HG03025 (cell line): ENCODE results near the gene TMEM59.
"Not testable (repeated sequence)": the region's sequence is repeated elsewhere in the genome, so short reads cannot be mapped to it uniquely, and the experiment has no call there.

Source experiments
- ATAC-seq: cut with Tn5 transposase; IDR thresholded peaks from one replicate; pipeline ENCODE4 v1.9.1; 2021; ENCODE audit warnings: mild to moderate bottlenecking, moderate library complexity; ENCODE audit not compliant: unreplicated experiment, low FRiP score

Gene TMEM59

GRCh38 chr1:54054438-54054749 lies 1.4 kb upstream of the TMEM59 start:
- ATAC-seq, result no peak

GRCh38 chr1:54053745-54054437 lies 887 bp upstream of the TMEM59 start:
- no peak for ATAC-seq

- ATAC-seq, result peak; percentile 23
These were observed 522 bp downstream of the TMEM59 start for GRCh38 chr1:54052431-54052933.

DNA sequence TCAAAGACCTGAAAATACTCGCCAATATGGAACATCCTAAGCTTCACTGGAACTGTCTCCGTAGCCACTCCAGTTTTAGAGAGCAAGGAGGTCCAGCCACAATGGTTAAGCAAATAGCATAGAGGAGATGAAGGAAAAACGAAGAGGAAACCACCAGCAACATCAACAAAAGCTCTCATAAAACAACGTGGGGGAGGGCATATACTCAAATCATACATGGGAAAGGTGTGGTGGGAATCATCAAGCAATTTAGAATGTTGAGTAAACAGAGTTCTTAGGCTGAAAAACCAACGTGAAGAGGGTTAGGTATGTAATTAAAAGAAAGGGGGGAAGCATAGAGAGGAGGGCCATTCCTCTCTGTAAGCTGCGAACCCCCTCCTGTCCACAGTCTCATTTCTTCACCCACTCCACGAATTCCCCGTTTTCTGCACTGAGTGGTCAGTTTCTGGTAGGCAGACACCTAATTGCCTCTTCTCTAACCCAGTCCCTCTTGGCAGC lies 1.0 kb downstream of the TMEM59 start:
- no peak for ATAC-seq

GRCh38 chr1:54050435-54050834 lies 2.6 kb downstream of the TMEM59 start:
- ATAC-seq, result not testable (repeated sequence)

DNA sequence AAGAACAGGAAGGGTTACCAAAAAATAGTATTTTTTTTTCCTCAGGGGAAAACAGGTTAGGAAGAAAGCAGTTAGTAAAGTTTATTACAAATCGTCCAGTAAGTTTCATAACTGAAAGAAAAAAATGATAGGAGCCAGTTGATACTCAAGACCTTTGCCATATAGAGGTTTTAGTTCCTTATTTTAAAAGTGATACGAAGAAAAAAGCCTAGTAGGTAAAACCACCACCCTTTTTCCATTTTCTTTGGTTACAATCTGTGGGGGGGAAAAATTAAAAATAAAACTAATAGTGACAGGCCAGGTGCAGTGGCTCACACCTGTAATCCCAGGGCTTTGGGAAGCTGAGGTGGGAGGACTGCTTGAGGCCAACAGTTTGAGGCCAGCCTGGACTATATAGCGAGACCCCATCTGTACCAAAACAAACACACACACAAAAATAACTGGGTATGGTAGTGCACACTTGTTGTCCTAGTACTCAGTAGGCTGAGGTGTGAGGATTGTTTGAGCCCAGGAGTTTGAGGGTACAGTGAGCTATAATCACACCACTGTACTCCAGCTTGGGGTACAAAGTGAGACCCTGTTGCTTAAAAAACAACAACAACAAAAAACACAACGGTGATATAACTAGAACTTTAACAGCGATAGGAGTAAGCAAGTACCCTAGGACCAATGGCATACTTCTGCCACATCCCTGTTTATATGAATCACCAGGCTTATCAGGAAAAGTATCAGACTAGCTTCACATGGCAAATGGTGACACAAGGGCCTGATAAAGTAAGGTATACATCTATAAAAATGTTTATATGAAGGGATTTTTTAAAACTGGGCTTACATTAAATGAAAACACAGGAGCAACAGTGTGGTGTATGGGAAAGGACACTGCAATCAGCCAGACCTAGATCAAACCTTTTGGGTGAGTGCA lies 5.4 kb downstream of the TMEM59 start:
- no peak for ATAC-seq

DNA sequence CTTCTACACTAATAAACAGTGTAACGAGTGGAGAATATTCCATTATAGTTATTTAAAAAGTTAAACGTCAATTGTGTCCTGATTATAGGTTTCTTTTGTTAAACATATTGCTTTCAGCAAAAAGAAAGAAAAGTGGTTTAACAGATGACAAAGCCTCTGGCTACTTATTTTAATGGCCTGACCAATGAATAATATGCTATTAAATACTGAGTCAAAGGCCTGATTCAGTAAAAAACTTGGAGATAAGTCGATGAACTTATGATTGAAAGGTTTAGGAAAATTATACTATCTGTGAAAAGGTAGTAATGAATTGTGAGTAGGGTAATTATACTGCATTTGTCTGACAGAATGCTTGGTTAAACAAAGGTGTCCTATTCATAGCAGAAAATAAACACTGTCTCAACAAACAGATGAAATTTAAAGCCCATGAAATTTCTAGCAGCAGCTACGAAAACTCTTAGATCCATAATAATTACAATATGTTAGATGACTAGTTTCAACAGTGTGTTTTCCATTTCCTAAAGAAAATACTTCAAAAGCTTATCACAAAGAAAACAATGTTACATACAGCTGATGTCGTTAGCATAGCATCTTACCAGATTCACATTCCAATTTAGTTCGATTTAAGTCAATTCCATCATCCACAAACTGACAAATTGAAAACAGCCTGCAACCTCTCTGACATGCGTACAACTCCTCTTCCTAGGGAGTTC lies 6.2 kb downstream of the TMEM59 start:
- no peak for ATAC-seq

GRCh38 chr1:54045496-54045895 lies 7.5 kb downstream of the TMEM59 start:
- no peak for ATAC-seq

- no peak for ATAC-seq
These were observed 11.2 kb downstream of the TMEM59 start for GRCh38 chr1:54041806-54042205.

DNA sequence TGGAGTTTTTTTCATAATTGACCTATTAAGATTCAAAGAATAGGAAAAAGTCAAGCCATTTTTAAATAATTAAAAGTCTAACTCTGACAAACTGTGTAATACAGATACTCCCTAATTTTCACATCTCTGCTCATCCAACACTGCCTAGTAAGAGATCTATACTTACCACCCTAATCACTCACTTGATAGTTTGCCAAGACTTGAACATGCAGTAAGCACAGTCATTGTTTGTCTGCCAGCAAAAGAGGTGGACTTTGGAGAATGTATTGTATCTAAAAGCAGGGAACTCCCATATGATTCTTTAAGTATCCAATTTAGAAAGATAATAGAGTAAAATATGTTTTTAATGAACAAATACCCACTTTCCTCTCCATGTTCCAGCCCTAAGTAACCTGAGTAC lies 15.5 kb downstream of the TMEM59 start:
- ATAC-seq, result no peak

GRCh38 chr1:54028306-54029251 lies 24.4 kb downstream of the TMEM59 start:
- ATAC-seq, result no peak

DNA sequence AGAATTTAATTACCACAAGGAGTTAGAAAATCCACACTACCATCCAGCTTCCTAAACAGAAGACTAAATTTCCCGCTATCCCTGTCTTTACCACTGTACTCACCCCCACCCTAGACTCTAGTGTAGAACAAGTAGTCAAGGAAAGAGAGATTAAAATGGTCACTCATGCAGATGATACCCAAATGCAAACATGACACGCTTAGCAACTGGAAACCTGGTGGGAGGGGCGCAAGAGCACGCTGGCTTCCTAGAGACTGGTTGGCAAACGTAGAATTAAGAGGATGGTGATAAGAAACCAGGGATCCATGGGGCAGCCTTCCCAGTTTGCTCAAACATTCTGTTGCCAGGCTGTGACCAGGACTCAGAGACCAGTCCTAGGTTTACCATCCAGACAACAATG lies 25.2 kb downstream of the TMEM59 start:
- no peak for ATAC-seq

DNA sequence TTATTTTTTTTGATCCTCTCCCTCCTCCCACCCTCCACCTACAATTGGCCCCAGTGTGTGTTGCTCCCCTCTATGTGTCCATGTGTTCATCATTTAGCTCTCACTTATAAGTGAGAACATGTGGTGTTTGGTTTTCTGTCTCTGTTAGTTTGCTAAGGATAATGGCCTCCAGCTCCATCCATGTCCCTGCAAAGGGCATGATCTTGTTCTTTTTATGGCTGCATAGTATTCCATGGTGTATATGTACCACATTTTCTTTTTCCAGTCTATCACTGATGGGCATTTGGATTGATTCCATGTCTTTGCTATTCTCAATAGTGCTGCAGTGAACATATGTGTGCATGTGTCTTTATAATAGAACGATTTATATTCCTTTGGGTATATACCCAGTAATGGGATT lies 28.2 kb downstream of the TMEM59 start:
- ATAC-seq, result not testable (repeated sequence)

- ATAC-seq, result no peak
These were observed 28.6 kb downstream of the TMEM59 start for GRCh38 chr1:54024358-54024757.

- not testable (repeated sequence) for ATAC-seq
These were observed 33.3 kb downstream of the TMEM59 start for GRCh38 chr1:54019562-54020176.

DNA sequence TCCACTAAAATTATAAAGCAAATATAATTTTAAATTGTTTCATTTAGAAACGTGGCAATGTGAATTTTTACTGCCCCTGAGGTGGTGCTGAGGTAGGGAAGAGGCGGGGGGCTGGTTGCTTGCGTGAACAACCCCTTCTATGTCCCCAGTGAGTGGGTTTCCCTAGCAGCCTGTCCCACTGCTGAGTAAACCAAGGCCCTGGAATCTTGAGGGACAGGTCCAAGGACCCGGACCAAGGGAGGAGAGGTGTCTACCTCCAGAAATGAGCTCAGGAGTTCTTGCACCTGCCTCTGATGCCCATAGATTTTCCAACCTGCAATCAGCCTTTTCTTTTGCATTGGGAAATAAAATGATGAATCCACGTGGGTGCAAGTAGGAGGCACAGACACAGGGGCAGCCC lies 34.4 kb downstream of the TMEM59 start:
- ATAC-seq, result no peak

GRCh38 chr1:54017979-54018378 lies 35.0 kb downstream of the TMEM59 start, which contains the start of gene LDLRAD1:
LDLRAD1 (minus strand) TSS chr1:54018186; CDS start chr1:54018112, 74 bp downstream.
- no peak for ATAC-seq

GRCh38 chr1:54016343-54017282 lies 36.4 kb downstream of the TMEM59 start:
- no peak for ATAC-seq
